Measurements from ENCODE around the gene STOX2.

DNA sequence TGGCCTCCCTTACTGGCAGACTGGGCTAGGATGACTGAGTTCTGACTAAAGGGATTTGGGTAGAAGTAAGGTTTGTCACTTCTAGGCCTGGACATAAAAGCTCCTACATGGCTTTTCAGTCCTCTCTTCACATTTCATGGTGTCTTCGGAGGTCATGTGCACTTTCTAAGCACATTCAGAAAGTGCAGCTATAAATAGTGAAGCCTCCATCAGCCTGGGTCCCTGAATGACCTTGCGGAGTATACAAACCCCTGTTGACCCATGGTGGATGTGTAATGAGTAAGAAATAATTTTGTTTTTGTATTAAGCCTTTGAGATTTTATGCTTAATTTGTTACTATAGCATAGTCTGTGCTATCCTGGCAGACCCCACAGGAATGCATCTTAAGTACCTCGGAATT, 154.0 kb downstream of the STOX2 start:
- TF ChIP-seq POLR2A (IDR thresholded peaks at IDR 0.05), result no peak
- TF ChIP-seq, protein P1, sequence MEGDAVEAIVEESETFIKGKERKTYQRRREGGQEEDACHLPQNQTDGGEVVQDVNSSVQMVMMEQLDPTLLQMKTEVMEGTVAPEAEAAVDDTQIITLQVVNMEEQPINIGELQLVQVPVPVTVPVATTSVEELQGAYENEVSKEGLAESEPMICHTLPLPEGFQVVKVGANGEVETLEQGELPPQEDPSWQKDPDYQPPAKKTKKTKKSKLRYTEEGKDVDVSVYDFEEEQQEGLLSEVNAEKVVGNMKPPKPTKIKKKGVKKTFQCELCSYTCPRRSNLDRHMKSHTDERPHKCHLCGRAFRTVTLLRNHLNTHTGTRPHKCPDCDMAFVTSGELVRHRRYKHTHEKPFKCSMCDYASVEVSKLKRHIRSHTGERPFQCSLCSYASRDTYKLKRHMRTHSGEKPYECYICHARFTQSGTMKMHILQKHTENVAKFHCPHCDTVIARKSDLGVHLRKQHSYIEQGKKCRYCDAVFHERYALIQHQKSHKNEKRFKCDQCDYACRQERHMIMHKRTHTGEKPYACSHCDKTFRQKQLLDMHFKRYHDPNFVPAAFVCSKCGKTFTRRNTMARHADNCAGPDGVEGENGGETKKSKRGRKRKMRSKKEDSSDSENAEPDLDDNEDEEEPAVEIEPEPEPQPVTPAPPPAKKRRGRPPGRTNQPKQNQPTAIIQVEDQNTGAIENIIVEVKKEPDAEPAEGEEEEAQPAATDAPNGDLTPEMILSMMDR (IDR thresholded peaks at IDR 0.05), result no peak
